NCI-H345 (cell line): ENCODE results near the gene USP36.

Source experiments
- DNase-seq: peaks from one replicate; lab custom pipeline; 2025; lab: John Stamatoyannopoulos, UW

USP36 gene

DNA sequence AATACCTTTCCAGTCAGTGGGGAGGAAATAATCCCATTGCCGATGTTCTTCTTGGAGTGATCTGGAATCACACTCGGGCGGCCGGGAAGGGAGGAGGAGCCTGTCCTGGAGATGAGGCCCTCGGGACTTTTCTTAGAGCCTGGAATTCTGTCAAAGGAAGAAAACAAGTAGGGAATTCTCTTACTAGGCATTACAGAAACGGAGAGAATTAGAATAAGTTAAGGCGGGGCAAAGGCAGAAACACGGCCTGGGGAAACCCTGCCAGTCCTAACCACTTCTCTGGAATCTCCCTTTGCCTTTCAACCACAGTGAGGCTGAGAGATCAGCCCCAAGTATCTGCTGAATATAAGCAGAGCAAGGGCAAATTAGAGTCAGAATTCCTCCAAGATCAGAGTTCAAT lies 27.8 kb downstream of the USP36 start:
- DNase-seq: no peak

GRCh38 chr17:78808163-78808562 lies 32.5 kb downstream of the USP36 start:
- DNase-seq: no peak

DNA sequence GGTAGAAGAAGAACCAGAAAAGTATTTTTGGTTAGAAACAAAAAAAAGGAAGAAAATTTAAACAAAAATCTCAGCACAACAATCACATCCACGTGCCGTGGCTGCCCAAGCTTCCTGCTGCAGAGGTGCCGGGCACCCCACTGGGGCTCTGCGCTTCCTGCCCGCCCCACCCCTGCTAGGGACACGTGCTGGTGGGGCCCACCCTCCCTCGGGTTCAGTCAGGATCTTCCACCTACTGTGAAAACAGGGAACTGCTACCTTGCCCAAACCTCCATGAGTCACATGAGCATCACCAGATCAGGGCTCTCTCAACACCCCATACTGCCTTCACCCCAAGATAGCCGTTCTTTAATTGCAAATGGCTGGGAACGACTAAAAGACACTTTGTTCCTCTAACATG lies 34.2 kb downstream of the USP36 start:
- DNase-seq: no peak

GRCh38 chr17:78805301-78805700 lies 35.3 kb downstream of the USP36 start:
- no peak for DNase-seq

GRCh38 chr17:78804777-78805176 lies 35.8 kb downstream of the USP36 start:
- no peak for DNase-seq

GRCh38 chr17:78803186-78803845 lies 37.3 kb downstream of the USP36 start:
- DNase-seq: no peak

DNA sequence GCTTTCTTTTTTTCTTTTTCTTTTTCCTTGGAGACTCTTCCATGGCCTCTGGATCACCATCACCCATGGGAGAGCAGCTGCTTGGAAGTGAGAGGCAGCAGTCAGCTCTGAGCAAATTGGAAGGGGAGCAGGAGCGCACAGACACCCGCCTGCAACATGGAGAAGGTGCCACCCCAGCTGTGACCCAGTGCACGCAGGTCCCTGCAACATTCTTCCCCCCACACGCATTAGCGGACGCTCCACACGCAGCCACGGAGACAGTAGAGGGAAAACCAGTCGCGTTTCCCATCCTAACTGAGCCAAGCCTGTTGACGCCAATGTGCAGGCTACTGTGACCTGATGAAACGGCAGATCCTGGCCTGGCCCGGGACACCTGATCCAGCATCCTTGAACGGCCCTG lies 38.2 kb downstream of the USP36 start:
- DNase-seq: no peak

DNA sequence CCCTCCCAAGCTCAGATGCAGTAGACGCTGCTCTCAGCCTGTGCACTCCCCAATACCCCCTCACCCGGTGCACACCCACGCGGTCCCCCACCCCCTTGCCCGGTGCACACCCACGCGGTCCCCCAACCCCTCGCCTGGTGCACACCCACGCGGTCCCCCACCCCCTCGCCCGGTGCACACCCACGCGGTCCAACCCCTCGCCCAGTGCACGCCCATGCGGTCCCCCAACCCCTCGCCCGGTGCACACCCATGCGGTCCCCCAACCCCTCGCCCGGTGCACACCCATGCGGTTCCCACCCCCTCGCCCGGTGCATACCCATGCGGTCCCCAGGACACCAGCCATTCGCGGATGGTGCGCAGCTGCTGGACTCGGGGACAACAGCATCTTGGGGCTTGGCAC lies 38.6 kb downstream of the USP36 start:
- no peak for DNase-seq

DNA sequence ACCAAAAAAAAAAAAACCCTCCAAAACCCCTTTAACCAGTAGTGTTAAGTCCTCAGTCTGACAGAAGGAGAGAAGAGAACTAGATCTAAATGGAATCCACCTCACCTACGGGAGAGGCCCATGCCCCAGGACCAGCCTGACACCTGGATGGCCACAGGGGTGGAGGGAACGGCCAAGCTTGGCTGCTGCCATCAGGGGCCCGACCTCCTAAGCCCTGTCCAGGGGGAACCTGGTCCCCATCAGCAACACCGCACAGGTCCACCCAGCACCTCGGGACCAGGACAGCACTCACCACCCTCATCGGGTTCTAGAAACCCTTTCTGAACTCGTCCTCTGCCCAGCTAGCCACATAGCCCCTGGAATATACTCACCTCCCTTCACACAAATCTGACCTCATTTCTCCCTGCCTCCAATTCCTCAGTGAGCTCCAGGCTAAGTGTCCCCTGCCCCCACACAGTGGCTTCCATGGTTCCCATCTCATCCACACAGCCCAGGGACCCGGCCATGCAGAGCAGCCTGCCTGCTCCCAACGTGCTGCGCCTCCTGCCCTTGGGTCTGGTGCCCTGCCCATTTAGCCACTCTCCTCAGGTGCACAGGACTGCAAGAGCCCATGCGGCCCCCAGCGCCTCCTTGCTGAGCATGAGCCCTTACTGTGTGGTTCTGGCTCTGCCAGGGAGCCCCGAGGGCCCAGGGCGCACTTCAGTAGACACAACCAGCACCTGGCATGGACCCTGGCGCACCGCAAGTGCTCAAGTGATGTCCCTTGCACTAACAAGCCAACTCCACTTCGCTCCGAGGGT lies 40.3 kb downstream of the USP36 start:
- no peak for DNase-seq

- peak; percentile 31 for DNase-seq
Measured at GRCh38 chr17:78798695-78799559, 41.7 kb downstream of the USP36 start.

DNA sequence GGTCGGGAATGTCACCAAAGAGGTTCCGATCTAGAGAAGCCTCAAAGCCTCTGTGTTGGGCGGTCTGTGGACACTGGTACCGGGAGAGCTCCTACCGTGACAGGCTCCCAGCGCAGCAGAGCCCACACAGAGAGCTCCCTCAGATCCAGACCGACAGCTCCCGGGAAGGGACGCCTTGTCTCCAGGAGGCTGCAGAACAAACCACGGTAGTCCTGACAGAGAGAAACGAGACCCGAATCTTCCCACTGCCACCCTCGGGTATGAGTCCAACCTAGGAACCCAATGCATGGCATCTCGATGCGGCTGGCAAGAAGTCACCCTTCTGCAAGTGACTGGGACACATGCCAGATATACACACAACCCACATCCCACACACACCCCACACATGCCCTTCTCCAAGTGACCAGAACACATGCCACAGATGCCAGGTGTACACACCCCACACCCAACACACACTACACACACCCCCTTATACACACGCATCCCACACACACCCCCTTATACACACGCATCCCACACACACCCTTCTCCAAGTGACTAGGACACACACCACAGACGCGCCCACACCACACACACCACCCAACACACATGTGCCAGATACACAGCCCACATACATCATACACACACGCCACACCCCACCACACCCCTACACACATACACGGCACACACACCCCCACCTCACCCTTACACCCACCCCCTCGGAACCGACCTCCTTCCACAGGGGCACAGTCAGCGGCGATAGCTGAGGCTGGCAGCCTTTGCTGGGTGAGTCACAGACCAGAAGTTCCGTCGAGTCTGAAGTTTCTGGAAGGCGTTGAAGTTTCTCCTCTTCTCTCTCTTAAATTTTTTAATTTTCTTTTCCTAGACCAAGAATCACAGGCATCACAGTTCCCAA lies 42.7 kb downstream of the USP36 start:
- DNase-seq: no peak

DNA sequence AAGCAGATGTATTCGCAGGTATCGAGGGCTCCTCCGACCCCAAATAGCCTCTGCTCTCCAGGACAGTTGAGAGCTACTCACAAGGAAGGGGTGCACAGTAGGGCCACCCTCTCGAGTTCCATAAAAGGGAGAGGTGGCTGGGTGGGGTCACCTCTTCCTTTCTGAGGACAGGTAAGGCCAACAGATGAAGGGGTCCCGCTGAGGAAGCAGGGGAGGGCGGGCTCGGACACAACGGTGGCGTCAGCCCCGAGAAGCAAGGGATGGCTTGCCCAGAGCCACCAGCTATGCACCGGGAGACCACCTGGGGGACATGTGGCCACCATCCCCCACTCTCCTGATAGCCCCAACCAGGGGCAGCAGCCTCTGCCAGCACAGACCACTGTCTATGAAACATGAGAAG lies 43.4 kb downstream of the USP36 start:
- no peak for DNase-seq

DNA sequence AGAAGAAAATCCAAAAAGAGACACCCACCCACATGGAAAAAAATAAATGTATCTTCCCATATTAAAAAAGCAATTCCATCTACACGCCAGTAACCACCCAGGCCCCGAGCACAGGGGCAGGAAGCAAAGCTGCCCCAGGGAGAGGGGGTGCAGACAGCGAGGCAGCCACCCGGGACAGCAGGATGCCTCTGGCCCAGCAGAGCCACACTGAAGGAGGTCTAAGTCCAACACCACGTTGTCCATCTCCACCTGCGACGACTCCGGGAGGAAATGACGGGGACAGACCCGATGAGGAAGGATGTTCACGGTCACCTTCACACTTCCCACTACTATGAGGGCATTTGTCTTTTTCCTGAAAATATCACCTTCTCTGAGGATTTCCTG lies 44.1 kb downstream of the USP36 start:
- no peak for DNase-seq

- DNase-seq: no peak
Measured at GRCh38 chr17:78795861-78796516, 44.6 kb downstream of the USP36 start.

GRCh38 chr17:78794864-78795640 lies 45.6 kb downstream of the USP36 start:
- no peak for DNase-seq

- DNase-seq: no peak
Measured at GRCh38 chr17:78794399-78794798, 46.2 kb downstream of the USP36 start.

GRCh38 chr17:78793968-78794367 lies 46.6 kb downstream of the USP36 start:
- DNase-seq: no peak

- DNase-seq: no peak
Measured at GRCh38 chr17:78793415-78793814, 47.2 kb downstream of the USP36 start.

GRCh38 chr17:78791840-78792709 lies 48.5 kb downstream of the USP36 start:
- DNase-seq: no peak
